GM08714 (cell line): ENCODE measurements around the gene WDR37.
"Not testable (repeated sequence)": the region's sequence is repeated elsewhere in the genome, so short reads cannot be mapped to it uniquely, and the experiment has no call there.

Experiments used
- H3K4me3 ChIP-seq: fragments of 200-500 bp; sonication (Bioruptor generic); 2 replicates; pipeline ENCODE4 v1.5.1; 2014; ENCODE audit warnings: mild to moderate bottlenecking, low read length, inconsistent platforms
- ZNF274 ChIP-seq: IDR thresholded peaks from 2 replicates; pipeline ENCODE4 v1.6.1; 2012; ENCODE audit warnings: mild to moderate bottlenecking, low read depth, low read length

The WDR37 gene

DNA sequence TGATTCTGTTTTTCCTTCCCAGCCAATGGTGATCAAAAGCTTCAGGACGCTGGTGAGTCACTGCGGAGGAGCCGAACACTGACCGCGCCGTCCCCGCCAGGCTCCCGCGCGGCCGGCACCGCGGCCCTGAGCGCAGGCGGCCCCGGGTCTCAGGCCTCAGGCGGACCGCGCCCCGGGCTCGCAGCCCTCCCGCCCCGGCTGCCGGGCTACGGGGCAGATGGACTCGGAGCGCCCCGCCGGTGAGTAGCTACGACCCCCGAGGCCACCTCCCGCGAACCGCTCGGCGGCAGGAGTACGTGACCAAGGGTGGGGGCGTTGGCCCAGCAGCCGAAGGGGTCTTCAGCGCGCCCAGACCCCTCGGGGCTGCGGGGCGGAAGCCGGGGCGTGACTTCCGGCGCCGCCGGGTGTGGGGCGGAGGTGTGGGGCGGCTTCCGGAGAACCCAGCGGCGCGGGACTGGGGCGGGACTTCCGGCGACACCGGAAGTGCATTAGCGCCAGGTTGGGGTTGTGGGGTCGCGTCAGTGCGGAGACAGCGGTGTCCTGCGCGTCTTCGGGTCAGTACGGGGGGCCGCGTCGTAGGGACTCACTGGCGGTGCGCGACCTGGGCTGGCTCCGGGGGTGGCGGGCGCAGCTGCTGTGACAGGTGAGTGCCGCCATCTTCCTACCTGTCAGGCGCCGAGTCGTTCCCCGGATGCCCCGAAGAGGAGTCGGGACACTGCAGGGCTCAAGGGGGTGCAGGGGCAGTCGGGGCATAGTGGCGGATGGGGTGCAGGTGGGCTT is at the start of gene WDR37:
TSS of gene WDR37 (plus strand) at position 60 of the 780 bp plus-strand sequence. CDS start 15,771 bp downstream, outside the sequence.
- no peak for TF ChIP-seq ZNF274
- peak within 1 kb of the TSS; percentile 76 for H3K4me3 ChIP-seq

GRCh38 chr10:1006573-1006972 is 49.6 kb upstream of the WDR37 start:
- no peak overlapping the region for H3K4me3 ChIP-seq
- no peak for TF ChIP-seq ZNF274

DNA sequence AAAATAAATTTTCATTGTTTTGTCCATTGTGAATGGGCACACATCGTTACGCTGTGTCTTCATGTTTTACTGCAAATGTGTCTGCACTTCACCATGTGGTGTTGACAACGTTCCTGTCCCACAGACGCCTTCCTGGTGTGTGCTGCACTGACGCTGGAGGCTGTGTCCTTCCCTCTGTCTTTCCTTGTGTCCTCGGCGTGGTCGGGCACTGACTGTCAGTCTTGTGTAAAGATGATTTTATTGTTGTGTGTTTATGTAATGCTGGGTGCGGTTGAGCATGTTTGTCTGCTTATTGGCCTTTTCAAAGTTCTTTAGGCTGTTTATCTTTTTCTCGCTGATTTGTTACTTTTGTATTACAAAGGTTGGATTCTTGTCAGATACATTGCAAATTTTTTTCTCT is 48.6 kb upstream of the WDR37 start:
- no peak overlapping the region for H3K4me3 ChIP-seq
- TF ChIP-seq ZNF274, result no peak

DNA sequence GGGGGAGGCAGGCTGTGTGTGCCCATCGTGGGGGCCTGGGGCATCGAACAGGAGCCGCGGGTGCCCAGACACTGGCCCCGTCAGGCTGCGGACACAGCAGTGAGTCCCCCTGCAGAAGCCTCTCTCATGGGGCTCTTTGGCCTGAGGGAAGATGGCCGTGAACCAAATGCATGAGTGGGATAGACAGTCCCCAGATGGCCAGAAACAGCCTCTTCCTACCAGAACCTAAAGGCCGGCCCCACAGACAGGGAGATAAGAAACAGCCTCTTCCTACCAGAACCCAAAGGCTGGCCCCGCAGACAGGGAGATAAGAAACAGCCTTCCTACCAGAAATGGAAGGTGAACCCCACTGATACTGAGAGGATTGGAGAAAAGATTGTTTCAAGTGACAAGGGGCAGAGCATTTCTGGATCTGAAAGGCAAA is 47.1 kb upstream of the WDR37 start:
- H3K4me3 ChIP-seq, result no peak overlapping the region
- TF ChIP-seq ZNF274, result no peak

DNA sequence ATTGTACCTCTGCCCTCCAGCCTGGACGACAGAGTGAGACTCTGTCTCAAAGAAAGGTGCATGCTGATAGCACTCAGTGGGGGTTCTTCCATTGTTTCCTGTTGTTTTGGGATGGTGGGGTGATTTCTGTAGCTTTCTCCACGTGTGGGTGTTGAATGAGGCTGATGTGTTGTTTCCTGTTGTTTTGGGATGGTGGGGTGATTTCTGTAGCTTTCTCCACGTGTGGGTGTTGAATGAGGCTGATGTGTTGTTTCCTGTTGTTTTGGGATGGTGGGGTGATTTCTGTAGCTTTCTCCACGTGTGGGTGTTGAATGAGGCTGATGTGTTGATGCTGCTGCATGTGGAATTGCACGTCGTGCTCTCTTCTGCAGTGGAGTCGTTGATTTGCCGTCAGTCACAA is 46.2 kb upstream of the WDR37 start:
- H3K4me3 ChIP-seq, result not testable (repeated sequence)

DNA sequence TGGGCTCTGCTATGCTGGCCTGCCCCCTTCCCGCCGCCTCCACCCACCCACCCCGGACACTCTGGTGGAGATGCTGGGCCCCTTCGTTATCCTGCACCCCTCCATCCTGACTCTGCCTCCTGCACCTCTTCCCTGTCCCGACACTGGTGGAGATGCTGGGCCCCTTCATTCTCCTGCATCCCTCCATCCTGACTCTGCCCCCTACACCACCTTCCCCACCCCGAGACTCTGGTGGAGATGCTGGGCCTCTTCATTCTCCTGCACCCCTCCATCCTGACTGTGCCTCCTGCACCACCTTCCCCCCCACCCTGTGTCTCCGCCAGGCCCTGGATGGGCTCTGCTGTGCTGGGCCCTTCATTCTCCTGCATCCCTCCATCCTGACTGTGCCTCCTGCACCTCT is 45.5 kb upstream of the WDR37 start:
- no peak for TF ChIP-seq ZNF274
- no peak overlapping the region for H3K4me3 ChIP-seq

DNA sequence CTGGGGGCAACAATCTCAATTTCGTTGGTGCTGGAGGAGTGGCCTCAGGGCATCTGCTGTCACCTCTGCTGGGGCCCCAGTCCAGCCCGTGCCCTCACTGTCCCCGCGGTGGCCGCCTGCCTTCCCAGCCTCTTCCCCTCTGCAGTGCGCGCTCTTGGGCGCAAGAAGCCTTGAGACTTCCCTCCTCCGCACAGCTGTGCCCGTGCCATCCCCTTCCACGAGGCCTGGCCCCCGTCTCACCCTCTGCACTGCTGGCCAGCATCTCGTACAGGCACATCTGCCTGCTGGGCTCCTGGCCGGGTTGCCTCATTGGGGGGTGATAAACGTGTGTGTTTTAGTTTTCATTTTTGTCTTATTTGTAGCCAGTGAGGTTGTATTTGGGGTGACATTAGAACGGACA is 44.5 kb upstream of the WDR37 start:
- H3K4me3 ChIP-seq, result no peak overlapping the region
- TF ChIP-seq ZNF274, result no peak

DNA sequence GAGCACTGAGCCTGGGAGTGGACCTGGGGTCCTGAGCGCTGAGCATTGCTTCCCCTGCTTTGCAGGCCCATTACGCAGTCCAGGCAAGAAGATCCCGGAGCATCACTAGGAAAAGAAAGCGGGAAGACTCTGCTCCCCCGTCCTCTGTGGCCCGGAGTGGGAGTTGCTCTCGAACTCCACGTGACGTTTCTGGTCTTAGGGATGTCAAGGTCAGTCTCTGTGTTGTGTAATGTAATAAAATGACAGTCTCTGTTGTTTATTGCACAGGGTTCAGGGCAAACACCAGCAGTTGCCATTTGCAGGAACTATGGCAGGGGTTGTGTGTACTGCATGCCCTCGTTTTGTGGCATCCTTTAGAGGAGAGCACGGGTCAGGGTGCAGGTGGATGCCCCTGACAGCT is 40.5 kb upstream of the WDR37 start:
- TF ChIP-seq ZNF274, result no peak
- no peak overlapping the region for H3K4me3 ChIP-seq

DNA sequence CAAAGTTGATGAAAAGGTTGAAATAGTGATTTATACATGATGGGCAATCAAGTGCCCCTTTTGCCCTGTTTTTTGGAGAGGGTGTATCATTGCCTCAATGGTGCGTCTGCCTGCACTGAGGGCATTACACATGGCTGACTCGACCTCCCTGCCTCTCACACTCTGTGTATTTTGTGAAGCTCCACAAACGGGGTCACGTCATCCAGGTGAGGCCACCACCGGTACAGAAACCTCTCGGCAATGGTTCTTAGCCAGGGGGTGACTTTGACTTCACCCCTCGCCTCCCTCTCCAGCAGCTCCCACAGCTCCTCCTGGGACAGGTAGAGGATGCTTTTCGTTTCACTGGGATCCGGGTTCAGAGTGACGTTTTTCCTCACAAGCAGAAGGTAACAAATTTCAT is 36.8 kb upstream of the WDR37 start:
- no peak for TF ChIP-seq ZNF274
- H3K4me3 ChIP-seq, result no peak overlapping the region

DNA sequence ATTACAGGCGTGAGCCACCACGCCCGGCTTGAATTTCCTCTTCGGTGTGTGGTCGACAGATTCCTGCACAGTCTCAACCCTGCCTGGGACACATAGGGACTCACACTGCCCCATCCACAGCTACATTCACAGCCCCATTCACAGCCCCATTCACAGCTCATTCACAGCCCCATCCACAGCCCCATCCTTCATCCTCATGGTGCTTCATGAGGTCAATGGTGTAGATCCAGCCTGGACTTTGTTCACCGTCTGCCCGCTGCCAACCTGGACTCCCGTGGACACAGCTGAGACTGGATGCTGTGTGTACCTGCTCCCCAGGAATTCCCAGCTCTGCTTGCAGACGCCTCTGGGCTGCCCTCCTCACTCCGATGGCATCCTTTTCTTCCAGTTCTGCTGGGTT is 35.7 kb upstream of the WDR37 start:
- no peak overlapping the region for H3K4me3 ChIP-seq

DNA sequence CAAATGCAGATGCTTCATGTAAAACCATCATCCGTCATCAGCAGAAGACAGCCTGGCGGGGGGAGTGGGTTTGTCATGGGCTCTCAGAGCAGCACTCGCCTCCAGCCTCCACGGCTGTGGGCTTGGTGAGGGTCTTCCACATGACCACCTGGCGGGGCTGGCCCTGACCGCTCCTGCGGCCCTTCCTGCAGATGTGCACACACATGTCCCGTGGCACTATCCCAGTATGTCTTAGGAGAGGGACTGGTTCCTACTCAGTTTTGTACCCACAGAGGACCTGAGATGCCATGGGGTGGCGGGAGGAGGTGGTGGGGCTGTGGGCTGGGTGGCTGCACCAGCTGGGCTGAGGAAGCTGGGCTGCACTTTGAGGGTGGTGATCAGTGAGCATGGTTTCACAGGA is 35.2 kb upstream of the WDR37 start:
- no peak overlapping the region for H3K4me3 ChIP-seq
- no peak for TF ChIP-seq ZNF274

More for the DNA sequence above, 35.7 kb upstream of the WDR37 start:
- no peak for TF ChIP-seq ZNF274

DNA sequence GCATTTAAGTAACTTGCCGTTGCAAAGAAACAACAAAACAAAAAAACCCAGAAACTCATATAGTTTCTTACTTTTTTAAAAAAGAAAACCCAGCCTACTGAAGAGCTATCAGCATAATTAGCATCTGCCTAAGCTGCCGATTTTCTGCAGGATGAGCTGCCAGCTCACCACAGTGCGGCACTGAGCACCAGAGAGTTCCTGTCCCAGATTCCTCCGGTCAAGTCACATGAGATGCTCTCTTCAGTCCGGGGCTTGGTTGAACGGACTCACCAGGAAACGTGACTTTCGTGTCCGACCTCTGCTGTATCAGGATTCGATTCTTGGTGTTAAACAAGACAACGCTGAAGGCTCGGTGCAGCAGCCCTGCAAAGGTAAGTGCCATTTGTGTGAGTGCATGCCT is 33.8 kb upstream of the WDR37 start:
- H3K4me3 ChIP-seq, result no peak overlapping the region
- no peak for TF ChIP-seq ZNF274

GRCh38 chr10:1024103-1024502 is 32.1 kb upstream of the WDR37 start:
- TF ChIP-seq ZNF274, result no peak

DNA sequence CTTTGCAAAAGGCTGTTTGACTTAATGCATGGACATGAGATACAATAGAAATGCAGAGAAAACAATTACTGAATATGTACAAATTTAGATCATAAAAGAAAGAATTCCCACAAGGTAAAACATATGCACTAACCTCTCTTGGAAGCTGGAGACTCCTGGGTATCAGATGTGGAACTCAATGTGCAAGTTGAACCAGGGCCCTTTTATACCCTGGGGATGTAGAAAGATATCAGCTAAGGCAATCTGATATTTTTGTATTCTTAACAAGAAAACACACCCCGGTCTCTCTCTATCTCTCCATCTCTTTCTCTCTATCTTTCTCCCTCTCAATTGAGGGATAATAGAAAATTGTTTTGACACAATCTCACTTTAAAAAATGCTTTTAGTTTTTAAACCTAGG is 30.5 kb upstream of the WDR37 start, which contains the start of gene IDI2:
TSS of gene IDI2 (minus strand) at position 177 of the 400 bp plus-strand sequence. CDS start 1,136 bp downstream, outside the sequence.
- no peak within 1 kb of the TSS for H3K4me3 ChIP-seq

More at GRCh38 chr10:1024103-1024502, 32.1 kb upstream of the WDR37 start:
- no peak overlapping the region for H3K4me3 ChIP-seq

GRCh38 chr10:1026578-1026977 is 29.6 kb upstream of the WDR37 start:
- no peak overlapping the region for H3K4me3 ChIP-seq
- no peak for TF ChIP-seq ZNF274

More for the DNA sequence above, 30.5 kb upstream of the WDR37 start, which contains the start of gene IDI2:
- TF ChIP-seq ZNF274, result no peak

DNA sequence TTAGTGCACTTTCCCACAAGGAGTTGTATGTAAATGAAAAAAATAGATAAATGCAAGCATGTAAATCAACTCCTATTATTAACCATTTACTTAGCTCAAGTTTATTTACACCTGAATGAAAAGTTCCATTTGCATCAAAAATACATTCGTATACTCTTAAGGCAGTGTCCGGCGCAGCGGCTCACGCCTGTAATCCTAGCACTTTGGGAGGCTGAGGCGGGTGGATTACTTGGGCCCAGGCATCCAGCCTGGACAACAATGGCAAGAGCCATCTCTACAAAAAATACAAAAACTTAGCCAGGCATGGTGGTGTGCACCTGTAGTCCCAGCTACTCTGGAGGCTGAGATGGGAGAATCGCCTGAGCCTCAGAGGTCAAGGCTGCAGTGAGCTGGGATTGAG is 26.3 kb upstream of the WDR37 start:
- no peak for TF ChIP-seq ZNF274
- no peak overlapping the region for H3K4me3 ChIP-seq
